Neuronal stem cell (in vitro differentiated cells): ENCODE measurements around the gene PRLR.

Experiments used
- DNase-seq: peaks from one replicate; pipeline ENCODE4 v3.0.0-alpha.2; 2013; ENCODE audit warnings: low spot score
- H2AFZ ChIP-seq: one replicate; pipeline ENCODE4 v1.6.1; 2013; ENCODE audit warnings: mild to moderate bottlenecking, low read length, inconsistent platforms
- H2AK5ac ChIP-seq: 2 replicates; pipeline ENCODE4 v1.6.1; 2013; ENCODE audit warnings: low read depth, mild to moderate bottlenecking, inconsistent platforms, low read length, moderate library complexity, mixed read lengths
- H2BK120ac ChIP-seq: 2 replicates; pipeline ENCODE4 v1.6.1; 2013; ENCODE audit warnings: low read depth, mild to moderate bottlenecking, inconsistent platforms, low read length, moderate library complexity, mixed read lengths
- H2BK12ac ChIP-seq: one replicate; pipeline ENCODE4 v1.6.1; 2013; ENCODE audit warnings: low read length, inconsistent platforms
- H2BK15ac ChIP-seq: 2 replicates; pipeline ENCODE4 v1.6.1; 2013; ENCODE audit warnings: mild to moderate bottlenecking, low read length, inconsistent platforms, mixed read lengths
- H2BK5ac ChIP-seq: one replicate; pipeline ENCODE4 v1.6.1; 2013; ENCODE audit warnings: inconsistent platforms, mild to moderate bottlenecking, low read length, moderate library complexity
- H3K14ac ChIP-seq: one replicate; pipeline ENCODE4 v1.6.1; 2013; ENCODE audit warnings: low read length, inconsistent platforms
- H3K18ac ChIP-seq: 2 replicates; pipeline ENCODE4 v1.6.1; 2013; ENCODE audit warnings: low read length, inconsistent platforms
- H3K23ac ChIP-seq: 2 replicates; pipeline ENCODE4 v1.6.1; 2013; ENCODE audit warnings: low read depth, mild to moderate bottlenecking, mixed read lengths, low read length, inconsistent platforms; ENCODE audit not compliant: poor library complexity
- H3K27ac ChIP-seq: replicated peaks from 3 replicates; pipeline ENCODE4 v1.5.1; 2013; ENCODE audit warnings: low read length, inconsistent platforms
- H3K27me3 ChIP-seq, 3 experiments: 2 replicates each; pipeline ENCODE4 v1.6.1; 2013; ENCODE audit warnings: low read length in 3 of 3, mild to moderate bottlenecking in 2 of 3, inconsistent platforms in 1 of 3, low read depth in 1 of 3, mixed read lengths in 1 of 3, moderate library complexity in 1 of 3; ENCODE audit not compliant: control insufficient read depth in 3 of 3, insufficient read depth in 3 of 3
- H3K36me3 ChIP-seq, 2 donors: replicated peaks in 1 of 2; 2 replicates each; pipeline ENCODE4 v1.6.1; 2013; ENCODE audit warnings: low read length in 2 of 2; ENCODE audit not compliant: control insufficient read depth in 2 of 2, insufficient read depth in 2 of 2
- H3K4ac ChIP-seq: 2 replicates; pipeline ENCODE4 v1.6.1; 2013; ENCODE audit warnings: inconsistent platforms, mild to moderate bottlenecking, low read length, moderate library complexity
- H3K4me1 ChIP-seq, 2 donors: 1 replicate in 1 of 2; 2 replicates in 1 of 2; pipeline ENCODE4 v1.6.1; 2013; ENCODE audit warnings: low read length in 2 of 2, low read depth in 1 of 2; ENCODE audit not compliant: control insufficient read depth in 2 of 2, insufficient read depth in 1 of 2
- H3K4me2 ChIP-seq: one replicate; pipeline ENCODE4 v1.6.1; 2013; ENCODE audit warnings: mild to moderate bottlenecking, low read length, inconsistent platforms; ENCODE audit not compliant: insufficient read depth, poor library complexity, severe bottlenecking
- H3K4me3 ChIP-seq, 2 donors: 2 replicates each; pipeline ENCODE4 v1.5.1; 2013; ENCODE audit warnings: low read length in 2 of 2, mild to moderate bottlenecking in 2 of 2, inconsistent platforms in 1 of 2, moderate library complexity in 1 of 2
- H3K79me1 ChIP-seq: one replicate; pipeline ENCODE4 v1.6.1; 2013; ENCODE audit warnings: low read depth, mild to moderate bottlenecking, inconsistent platforms, low read length, moderate library complexity
- H3K9ac ChIP-seq: one replicate; pipeline ENCODE4 v1.6.1; 2013; ENCODE audit warnings: mild to moderate bottlenecking, low read depth, low read length, inconsistent platforms; ENCODE audit not compliant: poor library complexity
- H3K9me3 ChIP-seq, 2 donors: replicated peaks in 1 of 2; 2 replicates each; pipeline versions ENCODE3 to v1.6.1; 2013; ENCODE audit warnings: low read length in 2 of 2, mild to moderate bottlenecking in 2 of 2, inconsistent platforms in 1 of 2, low read depth in 1 of 2, mixed read lengths in 1 of 2, moderate library complexity in 1 of 2; ENCODE audit not compliant: control insufficient read depth in 2 of 2, insufficient read depth in 1 of 2
- H4K8ac ChIP-seq: one replicate; pipeline ENCODE4 v1.6.1; 2013; ENCODE audit warnings: low read depth, mild to moderate bottlenecking, inconsistent platforms, low read length, moderate library complexity
- H4K91ac ChIP-seq: one replicate; pipeline ENCODE4 v1.6.1; 2013; ENCODE audit warnings: low read length, low read depth, mild to moderate bottlenecking, inconsistent platforms; ENCODE audit not compliant: poor library complexity
- WGBS, 2 donors: extraction: QIAGEN DNeasy Blood & Tissue Kit; methylation state at CpG; one replicate each; pipeline ENCODE4 v1.1.7; 2013; ENCODE audit warnings: missing lambda C conversion rate in 2 of 2, mixed read lengths in 1 of 2; ENCODE audit not compliant: insufficient read length in 2 of 2, insufficient replicate concordance in 1 of 2; ENCODE audit errors: extremely low coverage in 2 of 2; 5-methylcytosine and 5-hydroxymethylcytosine counted together

Gene PRLR

DNA sequence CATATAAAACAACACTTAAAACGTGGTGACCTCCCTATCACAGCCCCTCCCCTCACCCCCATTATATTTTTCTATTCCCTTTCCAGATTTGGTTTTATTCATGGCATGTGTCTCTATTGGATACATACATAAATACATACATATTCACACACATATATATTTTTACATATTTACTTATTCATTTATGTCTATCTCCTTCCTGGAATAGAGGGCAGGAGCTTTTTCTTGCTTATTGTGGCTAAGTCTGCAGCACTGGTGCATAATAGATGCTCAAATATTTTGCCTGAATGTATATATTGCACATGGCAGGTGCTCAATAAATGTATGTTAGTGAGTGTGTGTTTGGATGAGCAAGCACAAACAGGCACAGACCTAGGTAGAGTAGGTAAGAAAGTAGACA lies 185.0 kb downstream of the PRLR start:
- Histone ChIP-seq H3K4me1 (no peaks in the 10 kb centered on the region), H3K4me3 (no peak overlapping the region), H3K4ac (no peak overlapping the region), H3K14ac (no peak overlapping the region), H3K36me3 (no peaks in the 10 kb centered on the region), H3K23ac (no peak overlapping the region), H2AFZ (no peak overlapping the region), H4K8ac (no peak overlapping the region), H3K9ac (no peak overlapping the region), H2BK120ac (no peak overlapping the region), H2BK5ac (no peak overlapping the region), H3K4me2 (no peak overlapping the region), H3K79me1 (no peaks in the 10 kb centered on the region), H4K91ac (no peak overlapping the region), H2BK12ac (no peak overlapping the region), H3K27ac (no peak overlapping the region), H3K27me3 (no peaks in the 10 kb centered on the region), H3K9me3 (peaks cover 0 to 2% of the 10 kb centered on the region in 2 donors), H2AK5ac (no peak overlapping the region), H3K18ac (no peak overlapping the region), H2BK15ac (no peak overlapping the region)
- no CpG with 5 or more reads among the region's 1 CpG for WGBS, 2 donors
- no peak for DNase-seq

DNA sequence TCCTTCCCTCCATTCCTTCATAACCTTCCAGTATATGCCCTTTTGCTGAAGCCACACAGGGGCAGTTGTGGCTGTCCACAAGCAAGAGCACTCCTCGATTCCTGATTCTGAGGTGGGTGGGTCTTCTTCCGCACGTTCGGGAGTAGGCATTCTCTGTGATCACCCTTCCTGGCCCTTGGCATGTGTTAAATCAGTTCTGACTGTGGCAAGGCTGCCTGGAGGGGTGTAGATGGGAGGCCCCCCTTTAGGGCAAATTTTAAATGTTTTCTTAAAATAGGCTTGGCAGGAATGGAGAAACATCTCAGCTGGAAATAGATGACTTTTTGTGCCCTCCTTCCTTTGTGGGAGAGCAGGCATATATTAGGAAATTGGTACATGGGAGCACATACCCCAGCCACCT lies 185.6 kb downstream of the PRLR start:
- H3K23ac ChIP-seq, result no peak overlapping the region
- H3K79me1 ChIP-seq, result no peaks in the 10 kb centered on the region
- H3K9ac ChIP-seq, result no peak overlapping the region
- H2BK15ac ChIP-seq, result no peak overlapping the region
- H3K9me3 ChIP-seq, result peaks cover 0 to 2% of the 10 kb centered on the region in 2 donors
- no peaks in the 10 kb centered on the region for H3K27me3 ChIP-seq
- no peak overlapping the region for H3K27ac ChIP-seq
- no peak overlapping the region for H2AK5ac ChIP-seq
- H2BK5ac ChIP-seq, result no peak overlapping the region
- no peak overlapping the region for H2BK120ac ChIP-seq
- no peak overlapping the region for H3K4me2 ChIP-seq
- no peak overlapping the region for H3K14ac ChIP-seq
- no peak overlapping the region for H2AFZ ChIP-seq
- no peak for DNase-seq
- no peaks in the 10 kb centered on the region for H3K4me1 ChIP-seq
- H3K4me3 ChIP-seq, result no peak overlapping the region
- no peak overlapping the region for H2BK12ac ChIP-seq
- WGBS, 2 donors, result no CpG with 5 or more reads among the region's 4 CpGs
- no peak overlapping the region for H4K91ac ChIP-seq
- no peak overlapping the region for H4K8ac ChIP-seq
- H3K36me3 ChIP-seq, result no peaks in the 10 kb centered on the region
- H3K18ac ChIP-seq, result peak overlapping the region; percentile 35
- H3K4ac ChIP-seq, result no peak overlapping the region

DNA sequence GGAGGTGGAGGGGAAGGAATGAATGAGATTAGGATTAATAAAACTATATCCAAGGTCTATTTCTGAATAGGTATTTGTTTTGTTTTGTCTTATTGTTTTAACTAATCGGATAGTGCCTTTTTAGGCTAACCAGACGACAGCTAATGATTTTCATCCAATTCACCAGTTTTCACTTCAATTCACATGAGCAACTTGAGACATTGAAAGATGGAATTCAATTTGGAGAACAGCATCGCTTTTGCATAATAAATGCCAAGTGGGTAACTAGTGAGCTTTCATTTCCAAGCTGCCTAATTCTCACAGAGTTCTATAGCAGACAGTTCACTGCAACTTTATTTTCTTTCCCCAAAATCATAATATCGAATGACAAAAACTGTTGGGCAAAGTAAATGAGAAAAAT lies 187.5 kb downstream of the PRLR start:
- H3K9ac ChIP-seq, result no peak overlapping the region
- H3K27me3 ChIP-seq, result no peaks in the 10 kb centered on the region
- no peak overlapping the region for H4K8ac ChIP-seq
- H2AK5ac ChIP-seq, result no peak overlapping the region
- DNase-seq, result no peak
- H3K9me3 ChIP-seq, result peaks cover 0 to 2% of the 10 kb centered on the region in 2 donors
- no peak overlapping the region for H2BK120ac ChIP-seq
- no peak overlapping the region for H3K4me3 ChIP-seq
- no CpG with 5 or more reads among the region's 4 CpGs for WGBS, 2 donors
- H3K27ac ChIP-seq, result no peak overlapping the region
- no peak overlapping the region for H4K91ac ChIP-seq
- no peak overlapping the region for H2BK12ac ChIP-seq
- H2BK15ac ChIP-seq, result no peak overlapping the region
- no peak overlapping the region for H3K23ac ChIP-seq
- H3K4ac ChIP-seq, result no peak overlapping the region
- no peak overlapping the region for H3K18ac ChIP-seq
- H2AFZ ChIP-seq, result no peak overlapping the region
- H2BK5ac ChIP-seq, result no peak overlapping the region
- H3K4me1 ChIP-seq, result peaks cover 0 to 11% of the 10 kb centered on the region in 2 donors
- H3K4me2 ChIP-seq, result no peak overlapping the region
- no peak overlapping the region for H3K14ac ChIP-seq
- no peaks in the 10 kb centered on the region for H3K36me3 ChIP-seq
- no peaks in the 10 kb centered on the region for H3K79me1 ChIP-seq

DNA sequence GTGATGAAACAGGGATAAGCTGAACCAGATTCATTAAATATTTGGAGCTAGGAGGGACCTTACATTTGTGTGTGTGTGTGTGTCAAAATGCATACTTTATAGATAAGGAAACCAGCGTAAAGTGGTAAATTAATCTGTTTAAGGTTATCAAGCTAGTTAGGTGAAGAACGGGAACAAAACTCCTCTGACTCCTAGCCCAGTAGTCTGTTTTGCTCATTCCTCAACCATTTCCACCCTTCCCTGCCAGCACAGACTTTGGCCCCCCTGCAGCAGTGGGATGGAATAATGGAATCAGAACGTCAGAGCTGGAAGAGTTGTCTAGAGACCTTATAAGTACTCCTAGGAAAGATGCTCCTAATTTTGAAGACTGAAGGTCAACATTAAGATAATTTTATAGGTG lies 189.0 kb downstream of the PRLR start:
- H3K4me2 ChIP-seq, result no peak overlapping the region
- no peak overlapping the region for H3K14ac ChIP-seq

More for the DNA sequence above, 189.0 kb downstream of the PRLR start:
- Histone ChIP-seq H3K27me3 (no peaks in the 10 kb centered on the region), H3K4me3 (no peak overlapping the region), H4K8ac (no peak overlapping the region), H3K23ac (no peak overlapping the region), H3K9ac (no peak overlapping the region), H3K27ac (no peak overlapping the region), H2BK12ac (no peak overlapping the region), H3K36me3 (no peaks in the 10 kb centered on the region), H3K9me3 (no peaks in the 10 kb centered on the region), H3K79me1 (no peaks in the 10 kb centered on the region), H3K4ac (no peak overlapping the region), H2BK15ac (no peak overlapping the region), H3K4me1 (peaks cover 0 to 11% of the 10 kb centered on the region in 2 donors), H2BK5ac (no peak overlapping the region), H3K18ac (no peak overlapping the region), H2AK5ac (no peak overlapping the region), H2BK120ac (no peak overlapping the region), H2AFZ (no peak overlapping the region), H4K91ac (no peak overlapping the region)
- DNase-seq, result no peak
- no CpG with 5 or more reads among the region's 3 CpGs for WGBS, 2 donors
